Smooth muscle cell (in vitro differentiated cells): ENCODE measurements around the gene UBXN1. TPM values are rescaled to one million over a fixed set of nuclear protein-coding genes. Genes with fewer than 3 reads are reported as not detected.

Source experiments
- DNase-seq: peaks from one replicate; lab custom pipeline; 2025; ENCODE audit not compliant: unreplicated experiment; lab: John Stamatoyannopoulos, UW
- H2AFZ ChIP-seq: fragments of 200-600 bp; sonication (generic); 2 replicates; pipeline ENCODE4 v1.6.0; 2016; ENCODE audit warnings: antibody characterized with exemption, low read depth, mild to moderate bottlenecking
- H3F3A ChIP-seq: fragments of 200-600 bp; sonication (generic); 2 replicates; pipeline ENCODE4 v1.6.0; 2017; ENCODE audit warnings: antibody characterized with exemption, low read depth
- H3K27ac ChIP-seq: fragments of 200-600 bp; sonication (generic); 2 replicates; pipeline ENCODE4 v1.5.1; 2016; ENCODE audit warnings: low read depth, mild to moderate bottlenecking
- H3K27me3 ChIP-seq: fragments of 200-600 bp; sonication (generic); 2 replicates; pipeline ENCODE4 v1.6.1; 2016; ENCODE audit warnings: low read depth, mild to moderate bottlenecking
- H3K36me3 ChIP-seq: fragments of 200-600 bp; sonication (generic); 2 replicates; pipeline ENCODE4 v1.5.1; 2016; ENCODE audit warnings: low read depth
- H3K4me1 ChIP-seq: fragments of 200-600 bp; sonication (generic); 2 replicates; pipeline ENCODE4 v1.5.1; 2016; ENCODE audit warnings: low read depth
- H3K4me2 ChIP-seq: fragments of 200-600 bp; sonication (generic); 2 replicates; pipeline ENCODE4 v1.6.0; 2016; ENCODE audit warnings: mild to moderate bottlenecking
- H3K4me3 ChIP-seq: fragments of 200-600 bp; sonication (generic); 2 replicates; pipeline ENCODE4 v1.5.1; 2016; ENCODE audit warnings: mild to moderate bottlenecking
- H3K79me2 ChIP-seq: fragments of 200-600 bp; sonication (generic); 2 replicates; pipeline ENCODE4 v1.6.0; 2016; ENCODE audit warnings: low read depth, mild to moderate bottlenecking
- H3K9ac ChIP-seq: fragments of 200-600 bp; sonication (generic); 2 replicates; pipeline ENCODE4 v1.6.0; 2016; ENCODE audit warnings: low read depth
- H3K9me3 ChIP-seq: fragments of 200-600 bp; sonication (generic); replicated peaks from 2 replicates; pipeline ENCODE4 v1.5.1; 2016; ENCODE audit warnings: low read depth
- H4K20me1 ChIP-seq: fragments of 200-600 bp; sonication (generic); 2 replicates; pipeline ENCODE4 v1.6.0; 2016; ENCODE audit warnings: low read depth
- CTCF ChIP-seq: fragments of 200-600 bp; sonication (generic); IDR thresholded peaks from 2 replicates; pipeline ENCODE4 v1.5.1; 2017; ENCODE audit warnings: borderline replicate concordance, mild to moderate bottlenecking, antibody characterized with exemption; ENCODE audit not compliant: insufficient read depth, poor library complexity, severe bottlenecking
- WGBS: methylation state at CpG from one replicate; pipeline ENCODE4 v1.1.7; 2016; ENCODE audit warnings: low lambda C conversion rate; 5-methylcytosine and 5-hydroxymethylcytosine counted together
- polyA plus RNA-seq: library from polyadenylated mRNA; unstranded; fragments of >200 nt; fragmentation: Nextera tagmentation; extraction: Ambion mirVana; gene quantifications from 2 replicates; pipeline ENCODE4 v1.2.1, GENCODE V29; 2016
- total RNA-seq: library from RNA; depleted of rRNA; stranded (reverse); fragments of >200 nt; gene quantifications from 2 replicates; pipeline ENCODE4 v1.2.3, GENCODE V29; 2014

The UBXN1 gene
- total and polyA plus RNA-seq, 2 experiments from 2014 or later, result 58.1 to 73.5 TPM

DNA sequence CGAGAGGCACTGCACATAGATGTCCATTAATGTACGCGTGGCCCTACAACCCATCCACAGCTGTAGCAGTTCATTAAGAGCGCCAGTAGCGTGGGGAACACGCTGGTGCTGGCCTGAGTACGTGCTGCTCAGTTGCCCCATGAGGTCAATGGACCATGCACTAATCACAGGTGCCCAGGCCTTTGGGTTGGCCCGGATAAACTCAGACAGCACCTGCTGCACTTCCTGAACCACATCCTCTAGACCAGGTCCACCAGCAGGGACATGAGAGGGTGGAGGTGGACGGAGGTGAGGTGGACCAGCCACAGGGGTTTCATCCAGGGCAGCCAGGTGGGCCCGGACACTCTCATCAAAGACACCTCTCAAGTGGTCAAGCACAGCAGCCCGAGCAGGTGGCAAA lies 29.4 kb downstream of the UBXN1 start:
- Histone ChIP-seq H3K9ac (no peak overlapping the region), H3K9me3 (no peaks in the 10 kb centered on the region), H3F3A (peaks cover 3% of the 10 kb centered on the region), H3K27me3 (no peaks in the 10 kb centered on the region), H3K27ac (no peak overlapping the region), H3K79me2 (peaks cover 37% of the 10 kb centered on the region), H3K4me2 (no peak overlapping the region), H3K36me3 (no peaks in the 10 kb centered on the region), H3K4me1 (peaks cover 3% of the 10 kb centered on the region), H3K4me3 (no peak overlapping the region), H2AFZ (no peak overlapping the region), H4K20me1 (peaks cover 6% of the 10 kb centered on the region)
- 98% methylated on average over 11 of the region's 11 CpGs for WGBS
- TF ChIP-seq CTCF, result no peak
- DNase-seq, result no peak

DNA sequence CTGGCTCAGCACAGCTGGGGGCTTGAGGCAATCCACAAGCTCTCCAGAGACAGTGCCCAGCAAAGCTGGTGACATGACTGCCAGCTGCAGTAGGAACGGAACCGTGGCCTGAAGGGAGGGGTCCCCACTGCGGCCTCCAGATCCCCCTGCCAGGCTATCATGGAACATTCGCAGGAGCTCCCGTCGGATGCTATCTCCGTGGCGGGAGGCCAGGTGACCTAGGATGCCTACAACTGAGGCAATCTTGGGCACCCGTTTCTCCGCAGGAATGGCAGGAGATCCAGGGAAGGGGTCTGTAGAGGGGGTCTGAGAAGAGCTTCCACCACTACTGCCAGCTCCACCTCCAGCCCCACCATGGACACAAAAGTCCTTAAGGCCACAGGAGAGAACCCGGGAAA lies 29.9 kb downstream of the UBXN1 start:
- H3K4me2 ChIP-seq, result no peak overlapping the region
- H3K9ac ChIP-seq, result no peak overlapping the region
- peaks cover 3% of the 10 kb centered on the region for H3F3A ChIP-seq
- no peak overlapping the region for H3K27ac ChIP-seq
- H4K20me1 ChIP-seq, result peaks cover 6% of the 10 kb centered on the region
- peaks cover 42% of the 10 kb centered on the region for H3K79me2 ChIP-seq
- no peak for DNase-seq
- H3K27me3 ChIP-seq, result no peaks in the 10 kb centered on the region
- no peaks in the 10 kb centered on the region for H3K36me3 ChIP-seq
- no peak overlapping the region for H2AFZ ChIP-seq
- WGBS, result 99% methylated on average over 11 of the region's 11 CpGs
- H3K4me1 ChIP-seq, result peaks cover 3% of the 10 kb centered on the region
- H3K9me3 ChIP-seq, result no peaks in the 10 kb centered on the region
- H3K4me3 ChIP-seq, result no peak overlapping the region
- TF ChIP-seq CTCF, result no peak

DNA sequence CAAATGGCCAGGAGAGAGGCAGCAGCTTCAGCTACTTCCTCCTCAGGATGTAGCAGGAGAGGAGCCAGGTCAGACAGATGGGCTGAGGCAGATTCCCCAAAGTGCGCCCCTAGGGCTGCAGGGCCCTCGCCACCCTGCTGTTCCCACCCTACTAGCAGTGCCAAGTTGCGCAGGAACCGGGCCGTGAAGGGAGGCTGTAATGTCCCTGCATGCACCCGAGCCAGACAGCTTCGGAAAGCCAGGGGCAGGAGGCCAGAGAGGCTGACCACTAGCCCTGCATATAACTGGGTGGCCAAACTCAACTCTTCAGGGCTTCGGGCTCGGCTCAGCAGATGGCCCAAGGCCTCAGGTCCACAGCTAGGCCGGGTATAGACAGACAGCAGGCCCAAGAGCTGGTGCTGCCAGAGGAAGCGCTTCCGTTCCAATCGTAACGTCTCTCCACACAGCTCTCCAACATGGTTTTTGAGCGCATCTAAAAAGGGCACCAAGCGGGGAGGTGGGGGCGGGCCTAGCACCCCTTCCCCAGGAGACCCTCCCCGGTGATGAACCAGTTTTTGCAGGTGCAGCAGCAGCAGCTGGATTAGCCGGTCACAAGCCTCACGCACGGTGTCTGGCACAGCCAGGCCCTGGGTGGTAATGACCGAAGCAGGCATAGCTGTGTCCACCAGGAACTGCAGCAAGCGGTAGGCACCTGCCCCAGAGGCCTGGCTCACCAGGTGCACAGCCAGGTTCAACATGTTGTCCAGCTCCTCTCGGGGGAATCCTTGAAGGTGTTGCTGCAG lies 30.5 kb downstream of the UBXN1 start:
- Histone ChIP-seq H4K20me1 (peaks cover 6% of the 10 kb centered on the region), H2AFZ (no peak overlapping the region), H3K4me1 (peaks cover 3% of the 10 kb centered on the region), H3K79me2 (peaks cover 48% of the 10 kb centered on the region), H3K9ac (no peak overlapping the region), H3K4me3 (no peak overlapping the region), H3K36me3 (no peaks in the 10 kb centered on the region), H3K27ac (no peak overlapping the region), H3K27me3 (no peaks in the 10 kb centered on the region), H3K9me3 (no peaks in the 10 kb centered on the region), H3F3A (peaks cover 3% of the 10 kb centered on the region), H3K4me2 (no peak overlapping the region)
- no peak for DNase-seq
- 97% methylated on average over 24 of the region's 24 CpGs for WGBS
- TF ChIP-seq CTCF, result no peak

DNA sequence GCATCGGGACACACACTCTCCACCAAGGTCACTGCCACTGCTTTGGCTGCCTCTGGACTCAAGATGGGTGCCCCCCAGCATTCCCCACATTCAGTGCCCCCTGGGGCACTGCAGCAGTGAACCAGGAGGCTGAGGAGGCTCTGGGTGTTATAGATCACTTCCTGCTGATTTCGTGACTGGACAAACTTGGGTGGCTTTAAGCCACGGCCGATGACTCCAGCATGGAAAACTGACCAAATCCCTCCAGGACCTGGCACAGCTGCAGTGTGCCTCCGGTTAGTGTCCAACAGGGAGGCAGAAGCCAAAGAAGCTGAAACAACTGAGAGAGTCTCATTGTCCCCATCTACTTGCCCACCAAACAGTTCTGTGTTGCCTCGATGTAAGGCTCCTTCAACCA lies 31.3 kb downstream of the UBXN1 start:
- Histone ChIP-seq H2AFZ (no peak overlapping the region), H3K27ac (peak overlapping the region; percentile 54), H4K20me1 (peaks cover 6% of the 10 kb centered on the region), H3F3A (peaks cover 3% of the 10 kb centered on the region), H3K79me2 (peaks cover 51% of the 10 kb centered on the region), H3K9ac (no peak overlapping the region), H3K27me3 (no peaks in the 10 kb centered on the region), H3K4me1 (peaks cover 3% of the 10 kb centered on the region), H3K4me2 (no peak overlapping the region), H3K36me3 (no peaks in the 10 kb centered on the region), H3K4me3 (no peak overlapping the region), H3K9me3 (no peaks in the 10 kb centered on the region)
- WGBS, result 95% methylated on average over 6 of the region's 6 CpGs
- no peak for TF ChIP-seq CTCF
- no peak for DNase-seq
